Measurements from ENCODE around the gene TRMT61A. TPM values are rescaled to one million over a fixed set of nuclear protein-coding genes. Genes with fewer than 3 reads are reported as not detected.

Gene TRMT61A
- polyA plus RNA-seq, 1 of the 3 experiments (the other 2 are of a cell fraction): 15.8 TPM

DNA sequence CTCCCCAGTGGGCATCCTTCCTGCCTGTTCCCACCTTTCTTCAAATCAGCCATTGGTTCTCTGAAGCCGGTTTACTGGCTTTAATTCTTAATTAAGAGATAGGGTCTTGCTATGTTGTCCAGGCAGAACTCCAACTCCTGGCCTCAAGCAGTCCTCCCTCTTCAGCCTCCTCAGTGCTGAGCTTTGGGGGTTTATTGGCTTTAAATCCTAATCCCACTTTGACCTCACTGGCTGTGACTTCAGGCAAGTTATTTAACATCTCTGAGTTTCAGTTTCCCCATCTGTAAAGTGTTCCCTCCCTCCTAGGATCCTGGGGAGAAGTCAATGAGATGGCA, 2.1 kb upstream of the TRMT61A start (continued):
- TF ChIP-seq NRF1 (IDR thresholded peaks at IDR 0.05; ENCODE audit: low read depth, low read length): no peak
- TF ChIP-seq, protein P1, sequence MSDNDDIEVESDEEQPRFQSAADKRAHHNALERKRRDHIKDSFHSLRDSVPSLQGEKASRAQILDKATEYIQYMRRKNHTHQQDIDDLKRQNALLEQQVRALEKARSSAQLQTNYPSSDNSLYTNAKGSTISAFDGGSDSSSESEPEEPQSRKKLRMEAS (IDR thresholded peaks at IDR 0.05; ENCODE audit: low read depth): no peak
- no peak for TF ChIP-seq FOXJ3 (CRISPR knock-in tag; IDR thresholded peaks at IDR 0.05)

DNA sequence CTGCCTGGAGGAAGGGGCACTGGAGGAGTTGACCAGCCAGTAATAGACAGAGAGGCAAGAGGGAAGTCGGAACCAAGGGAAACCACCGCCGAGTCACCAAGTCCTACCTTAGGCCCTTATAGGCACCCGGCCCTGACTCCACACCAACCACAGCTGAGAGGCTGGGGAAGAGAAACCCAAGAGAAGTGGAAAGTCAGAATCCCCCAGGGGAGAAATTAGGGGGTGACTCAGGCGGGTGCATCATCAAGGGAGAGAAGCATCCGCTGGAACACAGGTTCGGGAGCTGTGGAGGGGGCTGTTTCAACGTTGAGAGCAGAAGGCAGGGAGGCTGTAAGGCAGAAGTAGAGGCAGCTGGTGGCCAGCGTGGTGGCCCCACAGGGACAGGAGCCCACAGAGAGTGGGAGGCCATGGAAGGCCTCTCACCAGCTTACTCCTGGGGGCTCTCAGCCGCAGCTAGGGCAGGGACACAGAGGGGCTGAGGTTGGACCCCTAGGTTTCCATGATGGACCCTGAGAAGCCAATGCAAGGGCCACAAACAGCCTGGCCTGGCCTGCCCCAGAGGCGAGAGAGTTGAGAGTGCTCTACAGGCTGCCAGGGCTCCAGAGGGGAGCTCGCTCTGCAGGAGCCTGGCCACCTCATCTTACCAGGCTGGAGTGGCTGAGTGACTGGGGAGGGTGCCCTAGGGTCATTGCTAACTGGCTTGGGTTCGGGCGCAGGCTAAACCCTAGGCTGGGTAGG, 1.4 kb upstream of the TRMT61A start:
- TF ChIP-seq EP300 (IDR thresholded peaks at IDR 0.05; ENCODE audit: borderline replicate concordance in 1 of 2, low read depth in 1 of 2, low read length in 1 of 2): no peak
- TF ChIP-seq, protein P2, sequence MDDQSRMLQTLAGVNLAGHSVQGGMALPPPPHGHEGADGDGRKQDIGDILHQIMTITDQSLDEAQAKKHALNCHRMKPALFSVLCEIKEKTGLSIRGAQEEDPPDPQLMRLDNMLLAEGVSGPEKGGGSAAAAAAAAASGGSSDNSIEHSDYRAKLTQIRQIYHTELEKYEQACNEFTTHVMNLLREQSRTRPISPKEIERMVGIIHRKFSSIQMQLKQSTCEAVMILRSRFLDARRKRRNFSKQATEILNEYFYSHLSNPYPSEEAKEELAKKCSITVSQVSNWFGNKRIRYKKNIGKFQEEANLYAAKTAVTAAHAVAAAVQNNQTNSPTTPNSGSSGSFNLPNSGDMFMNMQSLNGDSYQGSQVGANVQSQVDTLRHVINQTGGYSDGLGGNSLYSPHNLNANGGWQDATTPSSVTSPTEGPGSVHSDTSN (IDR thresholded peaks at IDR 0.05): no peak
- TF ChIP-seq, protein P3, sequence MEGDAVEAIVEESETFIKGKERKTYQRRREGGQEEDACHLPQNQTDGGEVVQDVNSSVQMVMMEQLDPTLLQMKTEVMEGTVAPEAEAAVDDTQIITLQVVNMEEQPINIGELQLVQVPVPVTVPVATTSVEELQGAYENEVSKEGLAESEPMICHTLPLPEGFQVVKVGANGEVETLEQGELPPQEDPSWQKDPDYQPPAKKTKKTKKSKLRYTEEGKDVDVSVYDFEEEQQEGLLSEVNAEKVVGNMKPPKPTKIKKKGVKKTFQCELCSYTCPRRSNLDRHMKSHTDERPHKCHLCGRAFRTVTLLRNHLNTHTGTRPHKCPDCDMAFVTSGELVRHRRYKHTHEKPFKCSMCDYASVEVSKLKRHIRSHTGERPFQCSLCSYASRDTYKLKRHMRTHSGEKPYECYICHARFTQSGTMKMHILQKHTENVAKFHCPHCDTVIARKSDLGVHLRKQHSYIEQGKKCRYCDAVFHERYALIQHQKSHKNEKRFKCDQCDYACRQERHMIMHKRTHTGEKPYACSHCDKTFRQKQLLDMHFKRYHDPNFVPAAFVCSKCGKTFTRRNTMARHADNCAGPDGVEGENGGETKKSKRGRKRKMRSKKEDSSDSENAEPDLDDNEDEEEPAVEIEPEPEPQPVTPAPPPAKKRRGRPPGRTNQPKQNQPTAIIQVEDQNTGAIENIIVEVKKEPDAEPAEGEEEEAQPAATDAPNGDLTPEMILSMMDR (IDR thresholded peaks at IDR 0.05): no peak
- TF ChIP-seq, protein P4, sequence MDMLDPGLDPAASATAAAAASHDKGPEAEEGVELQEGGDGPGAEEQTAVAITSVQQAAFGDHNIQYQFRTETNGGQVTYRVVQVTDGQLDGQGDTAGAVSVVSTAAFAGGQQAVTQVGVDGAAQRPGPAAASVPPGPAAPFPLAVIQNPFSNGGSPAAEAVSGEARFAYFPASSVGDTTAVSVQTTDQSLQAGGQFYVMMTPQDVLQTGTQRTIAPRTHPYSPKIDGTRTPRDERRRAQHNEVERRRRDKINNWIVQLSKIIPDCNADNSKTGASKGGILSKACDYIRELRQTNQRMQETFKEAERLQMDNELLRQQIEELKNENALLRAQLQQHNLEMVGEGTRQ (IDR thresholded peaks at IDR 0.05; ENCODE audit: borderline replicate concordance, low read depth, low read length): no peak
- TF ChIP-seq NRF1 (IDR thresholded peaks at IDR 0.05; ENCODE audit: low read depth, low read length): no peak
- TF ChIP-seq EZH2phosphoT487 (IDR thresholded peaks at IDR 0.05; ENCODE audit: borderline replicate concordance, low read depth): no peak
- no peak for TF ChIP-seq FOXJ3 (CRISPR knock-in tag; IDR thresholded peaks at IDR 0.05)
- TF ChIP-seq, protein P5, sequence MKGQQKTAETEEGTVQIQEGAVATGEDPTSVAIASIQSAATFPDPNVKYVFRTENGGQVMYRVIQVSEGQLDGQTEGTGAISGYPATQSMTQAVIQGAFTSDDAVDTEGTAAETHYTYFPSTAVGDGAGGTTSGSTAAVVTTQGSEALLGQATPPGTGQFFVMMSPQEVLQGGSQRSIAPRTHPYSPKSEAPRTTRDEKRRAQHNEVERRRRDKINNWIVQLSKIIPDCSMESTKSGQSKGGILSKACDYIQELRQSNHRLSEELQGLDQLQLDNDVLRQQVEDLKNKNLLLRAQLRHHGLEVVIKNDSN (IDR thresholded peaks at IDR 0.05; ENCODE audit: borderline replicate concordance, low read depth): no peak
- no peak for TF ChIP-seq NFIC (IDR thresholded peaks at IDR 0.05; ENCODE audit: borderline replicate concordance)
- TF ChIP-seq TCF12 (IDR thresholded peaks at IDR 0.05): no peak
- TF ChIP-seq TAF1 (IDR thresholded peaks at IDR 0.05; ENCODE audit: borderline replicate concordance, low read depth, low read length): no peak
- no peak for TF ChIP-seq POLR2AphosphoS5 (IDR thresholded peaks at IDR 0.05; ENCODE audit: low read depth, low read length)
- TF ChIP-seq, protein P1 (IDR thresholded peaks at IDR 0.05; ENCODE audit: low read depth): no peak
- Histone ChIP-seq H3F3A (replicated peaks; ENCODE audit: insufficient read depth) (peaks cover 3% of the 10 kb centered on the region), H3K9me3 (no peaks in the 10 kb centered on the region), H3K27ac (ENCODE audit: low read depth in 2 of 2, low read length in 1 of 2) (no peak overlapping the region; a peak in 1 of 4 replicates), H3K4me2 (peak overlapping the region; percentile 99; the same call in 1 of the 2 replicates), H4K20me1 (ENCODE audit: insufficient read depth) (peaks cover 9% of the 10 kb centered on the region; the same call in 1 of the 2 replicates), H2AFZ (ENCODE audit: low read depth) (no peak overlapping the region), H3K4me3 (ENCODE audit: low read depth in 2 of 2, low read length in 1 of 2) (no peak overlapping the region), H3K27me3 (ENCODE audit: insufficient read depth) (peaks cover 7% of the 10 kb centered on the region), H3K9ac (no peak overlapping the region), H3K4me1 (ENCODE audit: control insufficient read depth in 1 of 2, insufficient read depth in 2 of 2, low read depth in 1 of 2, low read length in 1 of 2) (peaks cover 9 to 30% of the 10 kb centered on the region in 2 experiments; a peak in 1 of 4 replicates), H3K9me2 (no peaks in the 10 kb centered on the region), H3K36me3 (replicated peaks in 1 of 2; ENCODE audit: control insufficient read depth in 1 of 2, insufficient read depth in 2 of 2, low read length in 1 of 2) (peaks cover 0 to 11% of the 10 kb centered on the region in 2 experiments), H3K79me2 (ENCODE audit: insufficient read depth) (peaks cover 36% of the 10 kb centered on the region)
- DNase-seq: no peak
- ChIA-PET CTCF (interaction anchor here (2.4 to 8.5 kb wide), 3 partner anchors 9 to 27 kb away, joined by 10 to 52 read pairs (median 14); no protein-coding TSS in a partner anchor), POLR2A (no interaction called here)
- 87% methylated on average over 10 of the region's 14 CpGs for WGBS (ENCODE audit: low lambda C conversion rate)

All from SK-N-SH (cell line).